OCI-LY1 (cell line): ENCODE data around the gene KCNIP4.

Experiments
- H2AFZ ChIP-seq: fragments of 200-600 bp; sonication (generic), shearing (Covaris generic); 2 replicates; pipeline ENCODE4 v1.6.0; 2014; ENCODE audit warnings: antibody characterized with exemption, mild to moderate bottlenecking, low read length
- H3F3A ChIP-seq: fragments of 200-600 bp; sonication (generic), shearing (Covaris generic); 2 replicates; pipeline ENCODE4 v1.6.0; 2014; ENCODE audit warnings: mild to moderate bottlenecking, antibody characterized with exemption, low read length, moderate library complexity; ENCODE audit not compliant: insufficient read depth
- H3K27ac ChIP-seq: fragments of 200-600 bp; sonication (generic); 2 replicates; pipeline ENCODE4 v1.5.1; 2014; ENCODE audit warnings: low read length, mixed run types, mild to moderate bottlenecking, low read depth; ENCODE audit not compliant: poor library complexity, severe bottlenecking
- H3K27me3 ChIP-seq: fragments of 200-600 bp; sonication (generic); 2 replicates; pipeline ENCODE4 v1.6.0; 2014; ENCODE audit warnings: antibody characterized with exemption, mild to moderate bottlenecking, low read length, moderate library complexity; ENCODE audit not compliant: insufficient read depth
- H3K36me3 ChIP-seq: fragments of 200-600 bp; sonication (generic); 2 replicates; pipeline ENCODE4 v1.6.1; 2014; ENCODE audit warnings: mild to moderate bottlenecking, antibody characterized with exemption, low read length, moderate library complexity, mixed read lengths; ENCODE audit not compliant: insufficient read depth
- H3K4me1 ChIP-seq: fragments of 200-600 bp; sonication (generic); 2 replicates; pipeline ENCODE4 v1.5.1; 2014; ENCODE audit warnings: mild to moderate bottlenecking, low read length, moderate library complexity; ENCODE audit not compliant: insufficient read depth, severe bottlenecking
- H3K4me2 ChIP-seq: fragments of 200-600 bp; sonication (generic), shearing (Covaris generic); 2 replicates; pipeline ENCODE4 v1.6.1; 2014; ENCODE audit warnings: low read length
- H3K4me3 ChIP-seq: fragments of 200-600 bp; sonication (generic); 2 replicates; pipeline ENCODE4 v1.5.1; 2014; ENCODE audit warnings: low read length, low read depth, mild to moderate bottlenecking, mixed read lengths; ENCODE audit not compliant: poor library complexity, severe bottlenecking
- H3K79me2 ChIP-seq: fragments of 200-600 bp; shearing (Covaris generic); 2 replicates; pipeline ENCODE4 v1.6.1; 2016; ENCODE audit warnings: mixed run types, low read length, mixed read lengths; ENCODE audit not compliant: insufficient read depth
- H3K9ac ChIP-seq: fragments of 200-600 bp; sonication (generic), shearing (Covaris generic); 2 replicates; pipeline ENCODE4 v1.6.1; 2014; ENCODE audit warnings: mild to moderate bottlenecking, low read length, mixed read lengths
- H3K9me2 ChIP-seq: fragments of 200-600 bp; sonication (generic), shearing (Covaris generic); 2 replicates; pipeline ENCODE4 v1.6.1; 2014; ENCODE audit warnings: low read depth, mild to moderate bottlenecking, low read length, mixed read lengths
- H3K9me3 ChIP-seq: fragments of 200-600 bp; shearing (Covaris generic); 2 replicates; pipeline ENCODE4 v1.6.1; 2014; ENCODE audit warnings: low read length, mixed read lengths
- H4K20me1 ChIP-seq: fragments of 200-600 bp; sonication (generic), shearing (Covaris generic); 2 replicates; pipeline ENCODE4 v1.6.0; 2016; ENCODE audit warnings: mild to moderate bottlenecking, low read length; ENCODE audit not compliant: insufficient read depth
- EZH2 ChIP-seq: fragments of 200-600 bp; sonication (generic), shearing (Covaris generic); IDR thresholded peaks from 2 replicates; pipeline ENCODE4 v1.8.0; 2017; ENCODE audit warnings: borderline replicate concordance, mixed run types, mild to moderate bottlenecking, antibody characterized with exemption, low read length, moderate library complexity, mixed read lengths
- TF ChIP-seq, protein P1 (sequence below): fragments of 200-600 bp; sonication (generic), shearing (Covaris generic); IDR thresholded peaks from 2 replicates; pipeline ENCODE4 v1.5.1; 2017; ENCODE audit warnings: mild to moderate bottlenecking, antibody characterized with exemption, low read length, moderate library complexity, mixed read lengths

Gene KCNIP4

DNA sequence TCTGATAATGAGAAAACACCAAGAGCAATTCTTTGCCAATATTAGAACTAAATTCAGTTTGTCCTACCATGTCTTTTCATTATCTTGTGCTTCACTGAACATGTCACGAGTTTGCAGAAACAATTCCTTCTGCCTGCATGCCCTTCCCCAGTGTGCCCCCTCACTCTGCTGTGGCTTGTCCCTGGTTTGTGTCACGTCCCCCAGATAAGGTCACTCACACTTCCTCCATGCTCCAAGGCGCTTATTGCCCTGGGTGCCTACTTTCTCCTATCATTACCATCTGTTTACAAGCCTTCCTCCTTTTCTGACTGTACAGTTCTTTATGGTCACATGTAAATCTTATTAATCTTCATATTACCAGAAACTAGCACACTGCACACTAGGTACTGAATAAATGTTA is 394.1 kb downstream of the KCNIP4 start:
- no peaks in the 10 kb centered on the region for H3K79me2 ChIP-seq
- H2AFZ ChIP-seq = no peak overlapping the region
- TF ChIP-seq, protein P1, sequence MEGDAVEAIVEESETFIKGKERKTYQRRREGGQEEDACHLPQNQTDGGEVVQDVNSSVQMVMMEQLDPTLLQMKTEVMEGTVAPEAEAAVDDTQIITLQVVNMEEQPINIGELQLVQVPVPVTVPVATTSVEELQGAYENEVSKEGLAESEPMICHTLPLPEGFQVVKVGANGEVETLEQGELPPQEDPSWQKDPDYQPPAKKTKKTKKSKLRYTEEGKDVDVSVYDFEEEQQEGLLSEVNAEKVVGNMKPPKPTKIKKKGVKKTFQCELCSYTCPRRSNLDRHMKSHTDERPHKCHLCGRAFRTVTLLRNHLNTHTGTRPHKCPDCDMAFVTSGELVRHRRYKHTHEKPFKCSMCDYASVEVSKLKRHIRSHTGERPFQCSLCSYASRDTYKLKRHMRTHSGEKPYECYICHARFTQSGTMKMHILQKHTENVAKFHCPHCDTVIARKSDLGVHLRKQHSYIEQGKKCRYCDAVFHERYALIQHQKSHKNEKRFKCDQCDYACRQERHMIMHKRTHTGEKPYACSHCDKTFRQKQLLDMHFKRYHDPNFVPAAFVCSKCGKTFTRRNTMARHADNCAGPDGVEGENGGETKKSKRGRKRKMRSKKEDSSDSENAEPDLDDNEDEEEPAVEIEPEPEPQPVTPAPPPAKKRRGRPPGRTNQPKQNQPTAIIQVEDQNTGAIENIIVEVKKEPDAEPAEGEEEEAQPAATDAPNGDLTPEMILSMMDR = no peak
- no peak for TF ChIP-seq EZH2
- no peaks in the 10 kb centered on the region for H4K20me1 ChIP-seq
- H3K27me3 ChIP-seq = no peaks in the 10 kb centered on the region
- H3K9me2 ChIP-seq = no peaks in the 10 kb centered on the region
- no peaks in the 10 kb centered on the region for H3K36me3 ChIP-seq
- no peak overlapping the region for H3K9ac ChIP-seq
- H3F3A ChIP-seq = no peaks in the 10 kb centered on the region
- no peak overlapping the region for H3K27ac ChIP-seq
- no peaks in the 10 kb centered on the region for H3K4me1 ChIP-seq
- no peak overlapping the region for H3K4me3 ChIP-seq
- H3K9me3 ChIP-seq = no peaks in the 10 kb centered on the region
- H3K4me2 ChIP-seq = no peak overlapping the region

DNA sequence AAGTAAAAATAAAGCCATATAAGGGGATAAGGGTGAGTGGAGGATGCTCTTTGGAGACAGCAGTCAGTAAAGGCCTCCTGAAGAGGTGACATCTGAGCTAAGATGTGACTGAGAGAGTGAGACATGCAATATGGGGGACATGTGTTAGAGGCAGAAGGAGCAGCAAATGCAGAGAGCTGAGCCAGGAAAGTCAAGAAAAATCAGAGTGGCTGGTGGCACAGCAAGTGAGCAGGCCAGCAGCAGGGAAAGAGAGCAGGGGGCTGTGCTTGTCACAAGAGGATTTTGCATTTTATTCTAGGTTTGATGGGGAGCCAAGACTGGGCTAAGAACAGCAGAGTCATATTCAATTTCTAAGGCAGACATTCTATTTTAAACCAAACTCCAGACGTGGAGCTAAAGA is 394.5 kb downstream of the KCNIP4 start:
- no peaks in the 10 kb centered on the region for H4K20me1 ChIP-seq
- TF ChIP-seq, protein P1 = no peak
- TF ChIP-seq EZH2 = no peak
- no peak overlapping the region for H3K4me3 ChIP-seq
- H3K9me2 ChIP-seq = no peaks in the 10 kb centered on the region
- H3K27me3 ChIP-seq = no peaks in the 10 kb centered on the region
- no peak overlapping the region for H3K27ac ChIP-seq
- H3K4me2 ChIP-seq = no peak overlapping the region
- H3K4me1 ChIP-seq = no peaks in the 10 kb centered on the region
- H3K9me3 ChIP-seq = no peaks in the 10 kb centered on the region
- H3K9ac ChIP-seq = no peak overlapping the region
- no peaks in the 10 kb centered on the region for H3K79me2 ChIP-seq
- H3F3A ChIP-seq = no peaks in the 10 kb centered on the region
- H2AFZ ChIP-seq = no peak overlapping the region
- no peaks in the 10 kb centered on the region for H3K36me3 ChIP-seq

DNA sequence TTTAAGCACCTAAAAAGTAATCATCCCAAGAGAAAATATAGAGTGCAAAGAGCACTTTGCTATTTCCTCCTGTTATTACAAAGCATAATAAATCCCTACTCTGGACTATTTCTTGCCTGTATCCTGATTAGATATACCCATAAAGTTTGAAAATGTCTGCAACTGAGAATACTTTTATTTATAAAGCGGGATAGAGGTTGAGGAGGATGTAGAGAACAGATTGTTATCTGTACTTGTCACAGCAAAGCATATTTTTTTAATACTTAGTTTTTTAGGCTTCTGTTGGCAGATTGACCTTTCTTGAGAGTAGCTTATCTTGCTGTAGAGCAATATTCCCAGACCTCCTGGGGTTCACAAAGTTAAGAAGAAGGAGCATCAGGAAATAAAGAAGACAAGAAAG is 396.1 kb downstream of the KCNIP4 start:
- Histone ChIP-seq H4K20me1 (no peaks in the 10 kb centered on the region), H3K9me3 (no peaks in the 10 kb centered on the region), H3K36me3 (no peaks in the 10 kb centered on the region), H3F3A (no peaks in the 10 kb centered on the region), H3K9ac (no peak overlapping the region), H3K4me3 (no peak overlapping the region), H3K79me2 (no peaks in the 10 kb centered on the region), H3K4me1 (no peaks in the 10 kb centered on the region), H3K27ac (no peak overlapping the region), H3K9me2 (no peaks in the 10 kb centered on the region), H2AFZ (no peak overlapping the region), H3K4me2 (no peak overlapping the region), H3K27me3 (no peaks in the 10 kb centered on the region)
- TF ChIP-seq EZH2 = no peak
- TF ChIP-seq, protein P1 = no peak
